Mammary epithelial cell (primary cell): ENCODE measurements around the gene SAFB.

Experiments
- EZH2 ChIP-seq: IDR thresholded peaks from 2 replicates; pipeline ENCODE4 v1.6.1; 2012; ENCODE audit warnings: low read length, inconsistent platforms, borderline replicate concordance
- TF ChIP-seq, protein P1 (sequence below), 2 donors: IDR thresholded peaks in 1 of 2; conservative IDR thresholded peaks in 1 of 2; 2 replicates each; pipeline ENCODE4 v1.5.1; 2011 to 2012; ENCODE audit warnings: inconsistent platforms in 2 of 2, low read length in 2 of 2, mild to moderate bottlenecking in 2 of 2, control low read depth in 1 of 2, low read depth in 1 of 2; ENCODE audit not compliant: insufficient read depth in 1 of 2; ENCODE audit errors: extremely low read depth in 1 of 2

- TF ChIP-seq, protein P1, sequence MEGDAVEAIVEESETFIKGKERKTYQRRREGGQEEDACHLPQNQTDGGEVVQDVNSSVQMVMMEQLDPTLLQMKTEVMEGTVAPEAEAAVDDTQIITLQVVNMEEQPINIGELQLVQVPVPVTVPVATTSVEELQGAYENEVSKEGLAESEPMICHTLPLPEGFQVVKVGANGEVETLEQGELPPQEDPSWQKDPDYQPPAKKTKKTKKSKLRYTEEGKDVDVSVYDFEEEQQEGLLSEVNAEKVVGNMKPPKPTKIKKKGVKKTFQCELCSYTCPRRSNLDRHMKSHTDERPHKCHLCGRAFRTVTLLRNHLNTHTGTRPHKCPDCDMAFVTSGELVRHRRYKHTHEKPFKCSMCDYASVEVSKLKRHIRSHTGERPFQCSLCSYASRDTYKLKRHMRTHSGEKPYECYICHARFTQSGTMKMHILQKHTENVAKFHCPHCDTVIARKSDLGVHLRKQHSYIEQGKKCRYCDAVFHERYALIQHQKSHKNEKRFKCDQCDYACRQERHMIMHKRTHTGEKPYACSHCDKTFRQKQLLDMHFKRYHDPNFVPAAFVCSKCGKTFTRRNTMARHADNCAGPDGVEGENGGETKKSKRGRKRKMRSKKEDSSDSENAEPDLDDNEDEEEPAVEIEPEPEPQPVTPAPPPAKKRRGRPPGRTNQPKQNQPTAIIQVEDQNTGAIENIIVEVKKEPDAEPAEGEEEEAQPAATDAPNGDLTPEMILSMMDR (conservative IDR thresholded peaks at IDR 0.05 in 1 of 2, IDR thresholded peaks at IDR 0.05 in 1 of 2; ENCODE audit: extremely low read depth in 1 of 2, insufficient read depth in 1 of 2, low read depth in 1 of 2, low read length in 2 of 2), result no peak
- no peak for TF ChIP-seq EZH2
Observed at GRCh38 chr19:5654931-5655330, 32.0 kb downstream of the SAFB start.
